Tibial artery (tissue), 4 donors: ENCODE results near the gene NTM.

Experiments used
- DNase-seq, 2 donors: peaks; one replicate each; pipeline ENCODE4 v3.0.0-alpha.2; 2019
- H3K27ac ChIP-seq, 2 donors: fragments of 200-600 bp; sonication (generic) in 1 of 2; 1 replicate in 1 of 2; 2 replicates in 1 of 2; pipeline ENCODE4 v1.5.1; 2018 to 2019; ENCODE audit warnings: mild to moderate bottlenecking in 1 of 2
- H3K27me3 ChIP-seq, 2 donors: fragments of 200-600 bp; sonication (generic) in 1 of 2; one replicate each; pipeline versions ENCODE4 v1.5.1 to v1.6.0; 2016 to 2019
- H3K36me3 ChIP-seq, 3 donors: fragments of 200-600 bp; sonication (generic) in 2 of 3; one replicate each; pipeline ENCODE4 v1.5.1; 2016 to 2019; ENCODE audit warnings: mild to moderate bottlenecking in 2 of 3
- H3K4me1 ChIP-seq, 4 donors: fragments of 200-600 bp; sonication (generic) in 2 of 4; 1 replicate in 3 of 4; 2 replicates in 1 of 4; pipeline ENCODE4 v1.5.1; 2016 to 2019
- H3K4me3 ChIP-seq, 2 donors: fragments of 200-600 bp; sonication (generic) in 1 of 2; 1 replicate in 1 of 2; 2 replicates in 1 of 2; pipeline ENCODE4 v1.5.1; 2018 to 2019; ENCODE audit warnings: mild to moderate bottlenecking in 2 of 2
- H3K9me3 ChIP-seq, 3 donors: fragments of 200-600 bp; sonication (generic) in 1 of 3; one replicate each; pipeline ENCODE4 v1.5.1; 2016 to 2019
- CTCF ChIP-seq, 2 experiments: fragments of 200-600 bp in 1 of 2; fragments of 450-650 bp in 1 of 2; IDR thresholded peaks; one replicate each; pipeline ENCODE4 v1.5.1; 2017 to 2019; ENCODE audit warnings: antibody characterized with exemption in 2 of 2, mild to moderate bottlenecking in 1 of 2, moderate library complexity in 1 of 2
- intact Hi-C: fragments of 100-400 bp; cut with DNase I; formaldehyde crosslinking; loops from one replicate; pipeline ENCODE4 v1.15.0; 2023; ENCODE audit warnings: low total_unique reads

The NTM gene

GRCh38 chr11:131839326-131839725, 468.9 kb downstream of the NTM start:
- Histone ChIP-seq H3K9me3 (no peaks in the 10 kb centered on the region), H3K27ac (no peak overlapping the region), H3K4me1 (no peaks in the 10 kb centered on the region), H3K27me3 (no peaks in the 10 kb centered on the region), H3K36me3 (no peaks in the 10 kb centered on the region), H3K4me3 (no peak overlapping the region)
- DNase-seq: no peak
- no peak for TF ChIP-seq CTCF (IDR thresholded peaks at IDR 0.05)
- intact Hi-C loops: no loop called here

GRCh38 chr11:131840545-131840944, 470.1 kb downstream of the NTM start:
- H3K36me3 ChIP-seq: no peaks in the 10 kb centered on the region
- H3K27me3 ChIP-seq: no peaks in the 10 kb centered on the region
- no peak overlapping the region for H3K4me3 ChIP-seq
- no peak for TF ChIP-seq CTCF (IDR thresholded peaks at IDR 0.05)
- no peaks in the 10 kb centered on the region for H3K4me1 ChIP-seq
- H3K9me3 ChIP-seq: no peaks in the 10 kb centered on the region
- intact Hi-C loops: no loop called here
- no peak overlapping the region for H3K27ac ChIP-seq
- DNase-seq: no peak

- DNase-seq: no peak
- Histone ChIP-seq H3K27ac (no peak overlapping the region), H3K27me3 (no peaks in the 10 kb centered on the region), H3K9me3 (no peaks in the 10 kb centered on the region), H3K4me3 (no peak overlapping the region), H3K36me3 (no peaks in the 10 kb centered on the region), H3K4me1 (no peaks in the 10 kb centered on the region)
- intact Hi-C loops: no loop called here
- TF ChIP-seq CTCF (IDR thresholded peaks at IDR 0.05): no peak
Measured at GRCh38 chr11:131841028-131841427, 470.6 kb downstream of the NTM start.

- intact Hi-C loops: no loop called here
- DNase-seq: no peak
- Histone ChIP-seq H3K27me3 (no peaks in the 10 kb centered on the region), H3K4me3 (no peak overlapping the region), H3K9me3 (no peaks in the 10 kb centered on the region), H3K36me3 (no peaks in the 10 kb centered on the region), H3K4me1 (no peaks in the 10 kb centered on the region), H3K27ac (no peak overlapping the region)
- no peak for TF ChIP-seq CTCF (IDR thresholded peaks at IDR 0.05)
Measured at GRCh38 chr11:131841925-131842635, 471.7 kb downstream of the NTM start.

- no peaks in the 10 kb centered on the region for H3K36me3 ChIP-seq
- no peak for TF ChIP-seq CTCF (IDR thresholded peaks at IDR 0.05)
- no peak for DNase-seq
- H3K27ac ChIP-seq: no peak overlapping the region
- no peaks in the 10 kb centered on the region for H3K4me1 ChIP-seq
- no peaks in the 10 kb centered on the region for H3K27me3 ChIP-seq
- H3K9me3 ChIP-seq: no peaks in the 10 kb centered on the region
- intact Hi-C loops: no loop called here
- H3K4me3 ChIP-seq: no peak overlapping the region
Measured at GRCh38 chr11:131845255-131845654, 474.8 kb downstream of the NTM start.

GRCh38 chr11:131849485-131849884, 479.1 kb downstream of the NTM start:
- Histone ChIP-seq H3K27ac (no peak overlapping the region), H3K4me1 (no peaks in the 10 kb centered on the region), H3K27me3 (no peaks in the 10 kb centered on the region), H3K9me3 (no peaks in the 10 kb centered on the region), H3K4me3 (no peak overlapping the region), H3K36me3 (no peaks in the 10 kb centered on the region)
- intact Hi-C loops: no loop called here
- DNase-seq: no peak
- TF ChIP-seq CTCF (IDR thresholded peaks at IDR 0.05): no peak
